Measurements from ENCODE around the gene SLC19A1. TPM values are rescaled to one million over a fixed set of nuclear protein-coding genes. Genes with fewer than 3 reads are reported as not detected.

The SLC19A1 gene
- total RNA-seq, 2 donors from 2014 or later, result 12.2 to 15.5 TPM

DNA sequence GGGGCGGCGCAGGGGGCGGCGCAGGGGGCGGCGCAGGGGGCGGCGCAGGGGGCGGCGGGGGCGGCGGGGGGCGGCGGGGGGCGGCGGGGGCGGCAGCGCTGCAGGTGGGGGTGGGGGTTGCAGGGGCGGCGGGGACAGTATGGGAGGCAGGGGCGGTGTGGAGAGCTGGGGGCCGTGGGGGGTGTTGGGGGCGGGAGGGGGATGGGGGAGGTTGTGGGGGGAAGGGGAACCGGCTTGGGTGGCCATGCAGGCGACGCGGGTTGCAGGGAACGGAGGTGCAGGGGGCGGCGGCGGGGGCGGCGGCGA is 13.0 kb upstream of the SLC19A1 start:
- no peak for TF ChIP-seq POLR2A (IDR thresholded peaks at IDR 0.05)
- no peak for TF ChIP-seq POLR2AphosphoS5 (IDR thresholded peaks at IDR 0.05)
- Histone ChIP-seq H3K9me3 (no peaks in the 10 kb centered on the region), H3K36me3 (no peaks in the 10 kb centered on the region), H3K4me3 (peak overlapping the region; percentile 39 to 42), H3K27me3 (replicated peaks; ENCODE audit: insufficient read depth) (no peaks in the 10 kb centered on the region), H3K4me1 (replicated peaks) (no peaks in the 10 kb centered on the region), H3K27ac (peak overlapping the region; percentile 69 to 92)
- no peak for DNase-seq (ENCODE audit: low spot score)
- intact Hi-C loops (cut with DNase I), result loop anchor here (5.0 to 10.0 kb wide), 2 partner anchors 267 to 370 kb away; no protein-coding TSS in a partner anchor
- WGBS, result 0% methylated on average over 8 of the region's 34 CpGs

DNA sequence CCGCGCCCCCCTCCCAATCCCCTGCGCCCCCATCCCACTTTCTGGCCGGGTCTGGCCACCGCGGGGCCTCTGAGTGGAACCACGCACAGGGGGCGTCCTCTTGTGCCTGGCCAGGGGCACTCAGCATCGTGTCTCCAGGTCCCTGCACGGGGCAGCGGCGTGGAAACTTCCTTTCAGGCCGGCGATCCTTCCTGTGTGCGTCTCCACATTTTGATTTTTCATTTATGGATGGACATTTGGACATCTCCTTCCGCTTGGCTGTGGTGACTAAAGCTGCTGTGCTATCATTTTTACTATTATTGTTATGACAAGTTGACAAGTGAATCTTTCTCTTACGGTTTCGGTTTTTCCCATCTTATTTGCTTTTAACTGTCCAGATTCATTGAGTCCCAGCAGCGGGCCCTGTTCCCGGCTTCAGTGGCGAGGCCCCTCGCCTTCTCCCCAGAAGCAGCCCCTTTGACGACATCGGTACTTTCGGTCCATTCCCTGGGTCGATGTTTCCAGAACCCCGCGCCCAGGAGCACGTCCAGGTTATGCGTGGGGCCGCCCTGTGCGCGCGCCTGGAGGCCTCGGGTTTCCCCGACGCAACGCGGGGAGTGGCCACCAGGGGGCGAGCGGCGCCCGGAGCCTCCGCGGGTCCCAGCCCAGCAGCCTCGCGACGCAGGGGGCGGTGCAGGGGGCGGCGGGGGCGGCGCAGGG is 12.4 kb upstream of the SLC19A1 start:
- intact Hi-C loops (cut with DNase I), result loop anchor here (5.0 to 10.0 kb wide), 2 partner anchors 268 to 370 kb away; no protein-coding TSS in a partner anchor
- Histone ChIP-seq H3K4me1 (replicated peaks) (no peaks in the 10 kb centered on the region), H3K27me3 (replicated peaks; ENCODE audit: insufficient read depth) (no peaks in the 10 kb centered on the region), H3K27ac (peak overlapping the region; percentile 61 to 85), H3K4me3 (peak overlapping the region; percentile 38 to 44), H3K9me3 (no peaks in the 10 kb centered on the region), H3K36me3 (no peaks in the 10 kb centered on the region)
- WGBS, result 1% methylated on average over 28 of the region's 53 CpGs
- DNase-seq (ENCODE audit: low spot score), result peak; percentile 73
- TF ChIP-seq POLR2AphosphoS5 (IDR thresholded peaks at IDR 0.05), result peak; percentile 51
- TF ChIP-seq POLR2A (IDR thresholded peaks at IDR 0.05), result peak; percentile 22
- TF ChIP-seq CTCF (IDR thresholded peaks at IDR 0.05), result peak; percentile 82 to 96 (median 92)

DNA sequence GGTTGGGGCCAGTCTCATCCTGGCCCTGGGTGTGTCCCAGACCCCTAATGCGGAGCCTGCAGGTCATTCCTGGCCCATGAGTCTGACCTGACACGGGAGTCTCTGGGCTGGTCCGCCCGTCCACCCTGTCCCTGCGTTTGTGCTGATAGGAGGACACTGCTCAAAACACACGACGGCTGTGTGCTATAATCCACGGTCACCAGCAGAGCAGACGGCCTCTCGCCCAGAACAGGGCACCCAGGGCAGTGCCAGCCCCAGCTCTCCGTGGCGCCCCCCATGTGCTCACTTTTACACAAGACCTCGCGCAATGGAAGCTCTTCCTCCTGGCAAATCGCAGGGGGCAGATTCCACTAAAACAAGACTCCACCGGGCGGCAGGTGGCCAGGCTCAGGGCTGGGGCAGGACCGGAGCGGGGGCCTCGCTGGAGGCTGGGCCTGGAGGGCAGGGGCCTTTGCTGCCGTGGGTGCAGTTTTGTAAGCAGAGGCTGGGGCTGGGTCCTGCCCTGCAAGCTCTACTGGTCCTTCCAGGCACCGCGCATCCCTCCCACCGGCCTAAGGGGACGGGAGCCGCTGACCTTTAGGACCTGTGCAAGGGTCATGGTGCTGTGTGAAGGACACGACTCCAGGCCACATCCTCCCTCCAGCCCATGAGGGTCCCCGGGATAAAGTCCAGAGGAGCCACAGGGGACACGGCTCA is 10.6 kb upstream of the SLC19A1 start:
- no peaks in the 10 kb centered on the region for H3K27me3 ChIP-seq (replicated peaks; ENCODE audit: insufficient read depth)
- TF ChIP-seq CTCF (IDR thresholded peaks at IDR 0.05) (no peak), POLR2A (IDR thresholded peaks at IDR 0.05) (no peak), POLR2AphosphoS5 (IDR thresholded peaks at IDR 0.05) (no peak)
- DNase-seq (ENCODE audit: low spot score), result no peak
- WGBS, result 85% methylated on average over 29 of the region's 29 CpGs
- H3K9me3 ChIP-seq, result no peaks in the 10 kb centered on the region
- intact Hi-C loops (cut with DNase I), result loop anchor here (10.0 kb wide), 1 partner anchor 372 kb away; no protein-coding TSS in a partner anchor
- H3K27ac ChIP-seq, result no peak overlapping the region
- no peak overlapping the region for H3K4me3 ChIP-seq
- no peaks in the 10 kb centered on the region for H3K36me3 ChIP-seq
- H3K4me1 ChIP-seq (replicated peaks), result no peaks in the 10 kb centered on the region

DNA sequence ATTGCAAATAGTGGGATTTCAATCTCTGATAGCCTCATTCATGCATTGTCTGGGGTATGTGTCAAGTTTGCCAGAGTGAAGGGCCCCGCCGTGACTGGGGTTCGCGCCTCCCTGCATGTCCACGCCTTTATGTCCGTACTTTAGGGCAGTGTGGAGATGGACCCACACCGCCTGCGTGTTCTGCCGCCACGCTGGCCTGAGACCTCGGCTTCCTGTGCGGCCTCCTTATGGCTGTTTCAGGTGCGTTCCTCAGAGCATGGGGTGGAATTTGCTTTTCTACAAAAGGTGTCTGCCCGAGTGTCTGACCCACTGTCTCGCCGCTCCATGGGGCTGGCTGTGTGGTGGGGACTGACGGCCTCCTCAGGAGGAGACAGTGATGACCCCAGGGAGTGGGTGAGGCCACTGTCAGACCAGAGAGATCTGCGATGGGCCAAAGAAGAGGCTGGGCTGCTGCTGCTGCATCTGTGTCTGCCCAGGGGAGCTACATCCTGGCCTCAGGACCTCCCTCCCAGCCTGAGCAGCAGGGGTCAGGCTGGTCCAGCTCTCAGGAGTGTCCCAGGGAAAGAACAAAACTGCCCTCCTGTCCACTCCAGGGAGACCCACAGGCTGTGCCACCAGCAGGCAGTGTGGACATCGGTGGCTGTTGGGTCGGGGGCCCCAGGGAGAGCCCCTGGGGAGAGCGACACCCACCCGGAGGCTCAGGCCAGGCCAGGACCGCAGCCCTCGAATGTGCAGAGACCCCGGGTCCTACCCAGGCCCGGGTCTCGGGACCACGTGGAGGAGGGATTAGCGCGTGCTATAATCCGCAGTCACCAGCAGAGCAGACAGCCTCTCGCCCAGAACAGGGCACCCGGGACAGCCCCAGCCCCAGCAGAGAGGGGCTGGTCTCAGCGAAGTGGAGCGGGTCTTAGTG is 9.8 kb upstream of the SLC19A1 start:
- Histone ChIP-seq H3K27me3 (replicated peaks; ENCODE audit: insufficient read depth) (no peaks in the 10 kb centered on the region), H3K9me3 (no peaks in the 10 kb centered on the region), H3K4me1 (replicated peaks) (no peaks in the 10 kb centered on the region), H3K27ac (no peak overlapping the region), H3K36me3 (no peaks in the 10 kb centered on the region), H3K4me3 (no peak overlapping the region)
- no peak for TF ChIP-seq CTCF (IDR thresholded peaks at IDR 0.05)
- TF ChIP-seq POLR2A (IDR thresholded peaks at IDR 0.05), result no peak
- TF ChIP-seq POLR2AphosphoS5 (IDR thresholded peaks at IDR 0.05), result no peak
- intact Hi-C loops (cut with DNase I), result loop anchor here (10.0 kb wide), 1 partner anchor 373 kb away; no protein-coding TSS in a partner anchor
- 90% methylated on average over 27 of the region's 35 CpGs for WGBS
- DNase-seq (ENCODE audit: low spot score), result no peak

DNA sequence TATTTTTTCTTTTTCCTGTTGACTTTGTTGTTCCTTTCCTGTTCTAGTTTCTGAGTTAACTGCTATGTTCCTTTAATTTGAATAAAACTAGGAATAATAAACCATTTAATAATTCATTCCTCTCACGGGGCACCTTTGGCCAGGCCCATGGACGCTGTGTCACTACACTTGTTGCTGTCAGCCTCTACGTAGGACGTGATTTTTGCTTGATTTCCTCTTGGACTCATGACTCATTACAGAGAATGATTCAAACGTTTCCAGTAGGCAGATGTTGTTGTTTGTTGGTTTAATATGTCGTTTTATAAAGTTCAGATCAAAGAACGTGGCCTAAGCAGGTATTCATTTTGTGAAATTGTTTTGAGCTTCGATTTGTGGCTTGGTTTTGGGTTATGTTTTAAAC is 9.1 kb upstream of the SLC19A1 start:
- no peak overlapping the region for H3K4me3 ChIP-seq
- 70% methylated on average over 8 of the region's 8 CpGs for WGBS
- H3K27ac ChIP-seq, result no peak overlapping the region
- H3K4me1 ChIP-seq (replicated peaks), result no peaks in the 10 kb centered on the region
- intact Hi-C loops (cut with DNase I), result loop anchor here (10.0 kb wide), 1 partner anchor 373 kb away; no protein-coding TSS in a partner anchor
- no peaks in the 10 kb centered on the region for H3K27me3 ChIP-seq (replicated peaks; ENCODE audit: insufficient read depth)
- TF ChIP-seq CTCF (IDR thresholded peaks at IDR 0.05), result no peak
- no peak for TF ChIP-seq POLR2AphosphoS5 (IDR thresholded peaks at IDR 0.05)
- no peak for TF ChIP-seq POLR2A (IDR thresholded peaks at IDR 0.05)
- no peak for DNase-seq (ENCODE audit: low spot score)
- no peaks in the 10 kb centered on the region for H3K9me3 ChIP-seq
- no peaks in the 10 kb centered on the region for H3K36me3 ChIP-seq

Measured in prostate gland (tissue), 2 donors.